GM19395 (cell line): Measurements from ENCODE around the gene NAV2.

ENCODE experiments used
- ATAC-seq: cut with Tn5 transposase; IDR thresholded peaks from one replicate; pipeline ENCODE4 v1.9.1; 2021; ENCODE audit warnings: mild to moderate bottlenecking, moderate library complexity; ENCODE audit not compliant: unreplicated experiment

NAV2 gene

GRCh38 chr11:19827399-19828135 lies 114.9 kb downstream of the NAV2 start:
- ATAC-seq, result no peak

GRCh38 chr11:19828382-19829108 lies 115.9 kb downstream of the NAV2 start:
- ATAC-seq, result no peak

DNA sequence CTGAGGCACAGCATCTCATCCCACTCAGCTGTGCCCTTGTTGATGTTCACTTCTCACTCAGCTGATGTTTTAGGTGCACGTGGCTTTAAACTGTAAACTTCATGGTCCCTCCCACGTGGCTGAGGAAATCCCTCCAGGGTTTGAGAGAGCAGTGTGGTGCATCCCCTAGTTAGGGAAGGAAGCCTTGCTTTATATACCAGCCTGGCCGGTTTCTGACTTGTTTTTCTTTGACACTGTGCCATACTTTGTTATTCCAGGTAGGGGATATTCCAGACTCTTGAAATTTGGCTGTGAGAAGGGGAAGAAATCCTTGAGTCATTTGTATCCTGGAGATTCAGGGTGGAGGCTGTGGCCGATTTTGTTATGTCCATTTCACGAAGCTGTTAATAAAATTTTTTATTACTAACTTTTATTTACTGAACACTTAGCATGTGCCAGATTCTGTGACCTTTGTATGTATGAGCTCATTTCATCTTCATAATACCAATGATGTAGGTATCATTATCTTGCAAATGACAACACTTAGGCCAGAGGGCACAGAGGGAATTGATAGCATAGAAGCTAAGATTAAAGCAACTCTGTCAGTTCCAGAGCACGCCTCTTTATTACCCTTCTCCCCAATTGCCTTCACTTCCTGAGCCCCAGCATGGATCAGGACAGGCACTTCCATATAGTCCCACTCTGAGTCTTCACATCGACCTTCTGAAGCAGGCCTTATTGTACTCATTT lies 116.6 kb downstream of the NAV2 start:
- no peak for ATAC-seq

DNA sequence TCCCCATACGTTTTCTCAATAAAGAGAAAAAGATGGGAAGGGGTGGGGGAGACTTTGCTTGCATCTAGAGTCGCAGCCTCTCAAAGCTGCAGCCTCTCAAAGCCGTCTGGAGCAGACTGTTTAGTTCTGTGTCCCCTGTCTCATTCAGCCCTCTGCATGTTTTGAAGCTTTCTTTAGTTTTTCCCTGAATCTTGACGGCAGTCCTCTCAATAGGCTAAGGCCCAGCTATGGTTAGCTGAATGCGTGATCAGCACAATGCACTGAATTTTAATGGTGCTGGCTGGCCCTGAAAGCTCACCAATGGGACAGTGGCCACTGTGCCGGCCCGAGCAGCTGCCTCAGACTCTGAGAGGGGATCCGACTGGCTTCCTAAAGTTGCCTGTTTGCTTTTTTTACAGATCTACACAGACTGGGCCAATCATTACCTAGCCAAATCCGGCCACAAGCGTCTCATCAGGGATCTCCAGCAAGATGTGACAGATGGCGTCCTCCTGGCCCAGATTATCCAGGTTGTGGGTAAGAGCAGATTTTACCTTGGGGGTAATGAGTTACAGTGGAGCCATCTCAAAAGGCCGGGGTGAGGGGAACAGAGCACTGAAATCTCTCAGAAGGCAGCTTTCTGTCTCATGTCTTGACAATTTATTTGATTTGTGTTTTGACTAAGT lies 119.6 kb downstream of the NAV2 start:
- ATAC-seq, result no peak

GRCh38 chr11:19832901-19833300 lies 120.3 kb downstream of the NAV2 start:
- ATAC-seq, result no peak

DNA sequence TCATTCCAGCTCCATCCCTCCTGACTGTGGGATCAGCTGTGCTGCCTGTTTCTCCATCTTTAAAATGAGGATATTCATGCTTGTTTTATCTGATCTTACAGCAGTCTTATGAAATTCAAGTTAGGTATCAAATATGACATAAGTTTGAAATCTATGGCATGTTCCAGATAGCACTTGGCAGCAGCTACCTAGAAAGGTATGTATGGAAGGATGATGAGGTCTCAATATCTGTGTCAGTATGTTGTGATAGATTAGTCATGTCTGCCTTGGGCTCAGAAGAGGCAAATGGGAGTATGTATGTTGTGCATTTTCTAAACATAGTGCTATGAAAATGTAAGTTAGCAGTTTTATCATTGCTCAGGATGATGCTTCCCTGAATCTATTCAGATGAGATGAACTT lies 122.1 kb downstream of the NAV2 start:
- ATAC-seq, result no peak

DNA sequence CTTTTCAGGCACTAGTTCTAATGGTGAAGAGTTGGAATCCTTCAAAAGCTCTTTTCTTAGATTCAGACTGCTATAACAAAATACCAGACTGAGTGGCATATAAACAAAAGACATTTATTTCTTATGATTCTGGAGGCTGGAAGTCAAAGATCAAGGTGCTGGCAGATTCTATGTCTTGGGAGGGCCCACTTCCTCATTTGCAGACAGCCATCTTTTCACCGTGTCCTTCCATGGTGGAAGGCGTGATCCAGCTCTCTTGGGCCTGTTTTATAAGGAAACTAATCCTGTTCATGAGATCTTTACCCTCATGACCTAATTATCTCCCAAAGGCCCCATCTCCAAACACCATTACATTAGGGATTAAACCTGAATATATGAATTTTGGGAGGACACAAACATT lies 124.0 kb downstream of the NAV2 start:
- no peak for ATAC-seq

- ATAC-seq, result no peak
These were observed 126.5 kb downstream of the NAV2 start for GRCh38 chr11:19838994-19839768.

DNA sequence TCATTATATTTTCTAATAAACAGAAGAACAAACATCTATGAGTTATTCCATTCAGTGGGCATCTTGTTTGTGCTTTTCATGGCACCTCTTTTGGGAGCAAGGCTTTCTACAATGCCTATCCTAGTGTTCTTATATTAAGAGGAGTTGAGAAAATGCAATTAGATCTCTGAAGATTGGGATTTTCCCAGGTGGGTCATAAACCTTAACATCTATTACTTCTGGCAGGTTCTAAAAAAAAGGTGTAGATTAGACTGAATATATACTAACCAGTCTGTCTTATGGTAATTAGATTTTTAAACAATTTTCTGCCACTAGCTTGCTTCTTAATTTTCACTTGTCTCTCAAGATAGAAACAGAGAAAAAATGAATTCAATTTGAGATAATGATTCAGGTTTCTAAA lies 128.3 kb downstream of the NAV2 start:
- ATAC-seq, result no peak

DNA sequence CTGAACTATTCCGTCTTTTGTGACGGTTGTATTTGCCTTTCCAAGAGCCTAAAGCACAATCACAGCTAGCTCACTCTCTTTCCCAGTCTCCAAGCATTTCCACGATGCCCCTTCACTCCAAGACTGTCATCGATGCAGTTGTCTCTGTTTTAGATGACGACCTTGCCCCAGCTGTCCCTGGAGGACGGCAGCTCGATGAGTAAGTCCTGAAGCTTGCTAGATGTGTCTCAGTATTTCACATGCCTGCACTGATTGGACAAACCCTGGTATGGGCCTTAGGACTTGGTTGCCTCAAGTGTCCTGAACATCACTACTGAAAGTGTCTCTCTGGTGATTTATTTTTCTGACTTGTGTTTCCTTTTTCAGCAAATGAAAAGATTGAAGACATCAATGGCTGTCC lies 129.9 kb downstream of the NAV2 start:
- ATAC-seq, result no peak

- no peak for ATAC-seq
These were observed 130.4 kb downstream of the NAV2 start for GRCh38 chr11:19843079-19843478.

DNA sequence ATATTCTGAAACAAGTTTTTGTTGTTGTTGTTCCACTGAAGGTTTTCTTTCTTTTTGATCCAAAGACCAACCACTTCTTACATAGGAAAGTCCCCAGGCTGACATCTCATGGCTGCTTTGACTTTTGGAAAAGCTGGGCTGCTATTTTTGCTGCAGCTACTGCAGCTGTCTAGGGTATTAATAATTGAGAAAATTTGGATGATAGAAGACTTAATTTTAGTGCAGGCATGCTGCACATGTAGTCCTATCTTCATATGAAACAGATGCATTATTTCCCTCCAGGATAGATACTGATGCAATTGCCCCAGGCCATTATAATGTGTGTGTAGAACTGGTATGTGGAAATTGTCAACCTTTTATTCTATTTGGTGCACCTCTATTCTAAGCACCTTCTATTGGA lies 131.4 kb downstream of the NAV2 start:
- no peak for ATAC-seq

- ATAC-seq, result no peak
These were observed 132.2 kb downstream of the NAV2 start for GRCh38 chr11:19844806-19845205.

DNA sequence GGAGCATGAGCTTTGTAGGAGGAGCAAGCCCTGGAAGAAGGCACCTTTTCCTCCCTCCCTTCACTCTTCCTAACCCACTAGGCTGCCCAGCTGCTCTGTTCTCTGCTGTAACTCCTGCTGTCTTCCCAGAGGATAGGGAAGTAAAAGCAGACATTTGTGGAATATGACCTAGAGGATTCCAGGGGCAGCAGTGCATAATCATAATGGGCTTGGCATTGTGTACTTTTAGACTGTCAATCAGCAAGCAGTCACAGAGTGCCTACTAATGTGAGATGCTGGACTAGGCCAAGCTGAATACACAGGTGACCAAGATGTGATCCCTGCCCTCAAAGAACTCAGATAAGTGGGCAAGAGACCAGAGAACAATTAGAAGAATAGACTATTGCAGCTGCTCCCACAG lies 133.0 kb downstream of the NAV2 start:
- ATAC-seq, result no peak

DNA sequence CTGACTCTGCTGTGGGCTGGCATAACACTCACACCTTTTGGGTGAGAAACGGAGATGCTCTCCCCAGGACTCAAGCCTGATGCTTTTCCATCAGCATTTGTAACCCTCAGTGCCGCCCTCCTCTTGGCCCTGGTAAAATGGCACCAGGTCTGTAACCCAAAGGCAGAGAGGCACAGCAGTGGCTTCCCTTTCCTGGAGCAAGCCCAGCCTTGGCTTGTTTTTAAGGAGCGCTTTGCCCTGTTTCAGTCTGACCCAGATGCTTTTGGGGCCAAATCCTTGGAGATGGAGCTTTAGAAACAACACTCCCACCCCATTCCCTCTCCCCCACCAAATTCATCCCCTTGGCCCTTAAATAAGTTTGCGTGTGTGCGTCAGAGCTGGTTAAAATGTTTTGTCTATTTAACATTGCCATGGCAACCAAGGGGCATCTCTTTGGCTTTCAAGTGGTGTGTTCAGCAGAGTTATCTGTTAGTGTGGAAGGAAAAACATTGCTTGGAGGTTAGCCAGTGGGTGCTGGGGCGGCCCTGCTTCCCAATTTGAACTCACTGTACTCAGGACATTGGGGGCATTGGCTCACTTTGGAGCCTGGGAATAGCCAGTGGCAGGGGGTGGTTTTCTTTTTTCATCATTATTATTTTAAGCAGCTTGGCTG lies 134.1 kb downstream of the NAV2 start:
- ATAC-seq, result no peak

GRCh38 chr11:19848219-19848618 lies 135.6 kb downstream of the NAV2 start:
- no peak for ATAC-seq

GRCh38 chr11:19849107-19849789 lies 136.6 kb downstream of the NAV2 start:
- no peak for ATAC-seq

DNA sequence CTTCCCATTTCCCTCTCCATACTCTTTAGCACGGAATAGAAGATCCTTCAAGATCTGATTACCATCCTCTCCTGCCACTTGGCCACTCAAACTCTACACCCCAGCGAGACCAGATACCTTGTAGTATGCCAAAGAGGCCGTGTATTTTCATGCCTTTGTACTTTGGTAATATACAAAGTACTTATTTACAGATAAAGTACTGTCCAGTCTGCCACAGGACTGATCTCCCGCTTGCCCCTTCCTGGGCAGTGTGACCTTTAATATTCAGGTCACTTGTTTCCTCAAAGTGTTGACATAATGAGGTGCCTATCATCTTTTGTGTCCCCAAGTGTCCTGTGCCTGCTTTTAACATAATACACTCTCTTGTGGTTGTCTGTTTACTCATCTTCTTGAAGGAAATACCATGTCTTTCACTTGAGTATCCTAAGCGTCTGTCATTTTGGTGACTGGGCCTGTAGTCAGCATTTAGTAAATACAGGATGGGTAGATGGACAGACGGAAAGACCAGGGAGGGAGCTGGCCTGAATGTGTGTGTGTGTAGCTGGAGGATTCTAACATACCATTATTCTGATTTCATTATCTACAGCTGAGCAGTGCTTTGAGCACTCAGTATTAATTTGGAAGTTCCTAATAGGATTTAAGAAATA lies 137.4 kb downstream of the NAV2 start:
- no peak for ATAC-seq

DNA sequence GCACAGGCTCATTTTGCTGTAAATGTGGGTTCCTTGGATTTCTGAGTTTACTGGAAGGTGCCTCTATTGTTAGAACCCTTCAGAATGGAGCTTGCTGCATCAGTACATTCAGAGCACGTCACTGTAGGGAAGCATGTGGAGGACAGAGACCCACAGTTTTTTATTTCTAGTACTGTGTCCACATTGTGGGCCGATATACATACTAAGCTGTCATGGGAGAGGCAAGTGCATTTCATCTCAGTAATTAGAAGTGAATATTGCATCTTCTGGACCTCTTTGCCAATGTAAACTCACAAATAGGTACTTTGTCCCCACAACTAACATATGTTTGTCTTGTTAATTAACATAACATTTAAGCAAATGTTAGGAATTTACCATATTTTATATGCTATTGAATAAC lies 139.7 kb downstream of the NAV2 start:
- ATAC-seq, result no peak
